Colonic mucosa (tissue), 4 donors: ENCODE data around the gene AIRE. TPM values are rescaled to one million over a fixed set of nuclear protein-coding genes. Genes with fewer than 3 reads are reported as not detected.
"Not testable (repeated sequence)": the region's sequence is repeated elsewhere in the genome, so short reads cannot be mapped to it uniquely, and the experiment has no call there.

Source experiments
- DNase-seq: peaks from one replicate; pipeline ENCODE4 v3.0.0-alpha.2; 2020
- H3K27ac ChIP-seq: fragments of 200-600 bp; one replicate; pipeline ENCODE4 v1.8.0; 2021
- H3K27me3 ChIP-seq: fragments of 200-600 bp; one replicate; pipeline ENCODE4 v1.8.0; 2021
- H3K36me3 ChIP-seq: fragments of 200-600 bp; one replicate; pipeline ENCODE4 v1.8.0; 2021
- H3K4me1 ChIP-seq: fragments of 200-600 bp; one replicate; pipeline ENCODE4 v1.8.0; 2021; ENCODE audit warnings: mild to moderate bottlenecking
- H3K4me3 ChIP-seq: fragments of 200-600 bp; one replicate; pipeline ENCODE4 v1.8.0; 2021
- H3K9ac ChIP-seq, 2 donors: one replicate each; pipeline ENCODE4 v1.7.0; 2013; ENCODE audit warnings: control low read depth in 2 of 2, low read depth in 2 of 2, low read length in 2 of 2
- H3K9me3 ChIP-seq: fragments of 200-600 bp; one replicate; pipeline ENCODE4 v1.8.0; 2021
- intact Hi-C: fragments of 100-400 bp; cut with DNase I; formaldehyde crosslinking; loops from one replicate; pipeline ENCODE4 v1.14.1; 2022
- total RNA-seq, 2 donors: library from RNA; stranded (reverse); fragmentation: NEBNext Ultra II Directional in 1 of 2; extraction: Animal tissue kit (Norgen Biotek cat#: 25700) in 1 of 2; gene quantifications; one replicate each; pipeline ENCODE4 v1.2.1, GENCODE V29; 2021
- TF ChIP-seq, protein P1 (sequence below): fragments of 200-600 bp; IDR thresholded peaks from one replicate; pipeline ENCODE4 v1.8.0; 2022; ENCODE audit warnings: antibody characterized with exemption, mild to moderate bottlenecking
- donor health status: healthy.
- donor health status: DM: no; HTN: no; CAD: no.
- donor health status: DM: no; HTN: no; CAD: no.

AIRE gene
- total RNA-seq, 2 donors from 2014 or later = 0.11 TPM; not detected in 1

DNA sequence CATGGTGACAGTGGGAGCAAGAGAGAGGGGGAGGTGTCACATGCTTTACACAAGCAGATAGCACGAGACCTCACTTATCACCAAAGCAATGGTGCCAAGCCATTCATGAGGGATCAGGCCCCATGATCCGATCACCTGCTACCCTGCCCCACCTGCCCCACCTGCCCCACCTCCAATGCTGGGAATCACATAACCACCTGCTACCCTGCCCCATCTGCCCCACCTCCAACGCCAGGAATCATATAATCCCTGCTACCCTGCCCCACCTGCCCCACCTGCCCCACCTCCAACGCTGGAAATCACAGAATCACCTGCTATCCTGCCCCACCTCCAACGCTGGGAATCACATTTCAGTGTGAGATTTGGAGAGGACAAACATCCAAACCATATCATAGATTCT lies 10.6 kb upstream of the AIRE start:
- Histone ChIP-seq H3K27ac (no peak overlapping the region), H3K4me1 (no peaks in the 10 kb centered on the region), H3K36me3 (no peaks in the 10 kb centered on the region), H3K9ac (no peak overlapping the region), H3K9me3 (no peaks in the 10 kb centered on the region), H3K4me3 (no peak overlapping the region), H3K27me3 (no peaks in the 10 kb centered on the region)
- intact Hi-C loops = no loop called here
- TF ChIP-seq, protein P1, sequence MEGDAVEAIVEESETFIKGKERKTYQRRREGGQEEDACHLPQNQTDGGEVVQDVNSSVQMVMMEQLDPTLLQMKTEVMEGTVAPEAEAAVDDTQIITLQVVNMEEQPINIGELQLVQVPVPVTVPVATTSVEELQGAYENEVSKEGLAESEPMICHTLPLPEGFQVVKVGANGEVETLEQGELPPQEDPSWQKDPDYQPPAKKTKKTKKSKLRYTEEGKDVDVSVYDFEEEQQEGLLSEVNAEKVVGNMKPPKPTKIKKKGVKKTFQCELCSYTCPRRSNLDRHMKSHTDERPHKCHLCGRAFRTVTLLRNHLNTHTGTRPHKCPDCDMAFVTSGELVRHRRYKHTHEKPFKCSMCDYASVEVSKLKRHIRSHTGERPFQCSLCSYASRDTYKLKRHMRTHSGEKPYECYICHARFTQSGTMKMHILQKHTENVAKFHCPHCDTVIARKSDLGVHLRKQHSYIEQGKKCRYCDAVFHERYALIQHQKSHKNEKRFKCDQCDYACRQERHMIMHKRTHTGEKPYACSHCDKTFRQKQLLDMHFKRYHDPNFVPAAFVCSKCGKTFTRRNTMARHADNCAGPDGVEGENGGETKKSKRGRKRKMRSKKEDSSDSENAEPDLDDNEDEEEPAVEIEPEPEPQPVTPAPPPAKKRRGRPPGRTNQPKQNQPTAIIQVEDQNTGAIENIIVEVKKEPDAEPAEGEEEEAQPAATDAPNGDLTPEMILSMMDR = no peak
- DNase-seq = peak; percentile 22

DNA sequence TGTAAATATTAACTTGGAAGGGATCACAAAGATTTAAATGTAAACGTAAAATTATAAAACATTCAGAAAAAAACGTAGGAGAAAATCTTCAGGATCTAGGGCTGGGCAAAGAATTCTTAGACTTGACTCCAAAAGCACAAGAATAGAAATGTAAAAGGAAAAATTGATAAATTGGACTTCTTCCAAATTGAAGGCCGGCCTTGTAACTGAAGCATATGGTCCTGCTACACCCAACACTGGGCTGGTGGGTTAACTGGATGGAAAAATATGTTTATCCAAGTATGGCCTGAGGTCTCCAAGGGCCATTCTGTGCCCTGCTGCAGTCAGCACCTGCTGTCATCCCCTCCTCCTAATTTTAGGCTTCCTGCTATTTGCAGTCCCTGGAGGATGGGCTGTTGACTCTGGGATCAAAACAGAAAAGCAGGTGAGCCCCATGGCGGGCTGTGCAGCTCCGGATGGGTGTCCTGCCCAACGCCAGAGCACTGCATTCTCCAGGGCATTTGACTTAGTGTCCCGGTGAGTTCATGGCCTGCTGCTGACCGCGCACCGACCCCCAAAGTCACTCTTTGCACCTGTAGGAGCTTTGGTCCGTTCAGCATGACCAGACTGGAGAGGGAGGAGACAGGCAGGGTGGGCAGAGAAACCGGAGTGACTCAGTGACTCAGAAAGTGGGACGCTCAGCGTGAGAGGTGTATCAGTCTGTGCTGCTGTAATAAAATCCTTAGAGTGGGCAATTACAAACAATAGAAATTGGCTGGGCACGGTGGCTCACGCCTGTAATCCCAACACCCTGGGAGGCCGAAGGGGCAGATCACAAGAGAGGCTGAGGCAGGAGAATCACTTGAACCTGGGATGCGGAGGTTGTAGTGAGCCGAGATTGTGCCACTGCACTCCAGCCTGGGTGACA lies 6.1 kb upstream of the AIRE start:
- Histone ChIP-seq H3K36me3 (no peaks in the 10 kb centered on the region), H3K4me3 (no peak overlapping the region), H3K27me3 (no peaks in the 10 kb centered on the region), H3K4me1 (no peaks in the 10 kb centered on the region), H3K27ac (no peak overlapping the region), H3K9ac (no peak overlapping the region), H3K9me3 (no peaks in the 10 kb centered on the region)
- no peak for DNase-seq
- intact Hi-C loops = no loop called here
- TF ChIP-seq, protein P1 = no peak

DNA sequence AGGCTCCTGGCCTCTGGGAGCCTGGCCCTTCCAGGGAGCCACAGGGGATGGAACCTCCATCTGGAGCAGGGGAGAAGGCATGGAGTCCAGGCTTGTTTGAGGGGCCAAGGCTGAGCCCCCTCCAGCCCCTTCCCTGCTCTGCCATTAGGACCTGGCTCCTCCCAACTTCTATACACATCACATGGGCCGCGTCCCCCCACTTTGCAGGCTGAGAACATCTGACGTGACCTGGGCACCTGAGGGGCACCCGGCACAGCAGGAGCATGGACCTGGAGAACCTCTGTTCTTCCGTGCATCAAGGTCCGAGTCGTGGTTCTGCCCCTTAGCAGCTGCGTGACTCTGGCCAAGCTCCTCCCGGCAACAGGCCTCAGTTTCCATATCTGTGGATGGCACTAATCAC lies 3.9 kb upstream of the AIRE start:
- DNase-seq = no peak

DNA sequence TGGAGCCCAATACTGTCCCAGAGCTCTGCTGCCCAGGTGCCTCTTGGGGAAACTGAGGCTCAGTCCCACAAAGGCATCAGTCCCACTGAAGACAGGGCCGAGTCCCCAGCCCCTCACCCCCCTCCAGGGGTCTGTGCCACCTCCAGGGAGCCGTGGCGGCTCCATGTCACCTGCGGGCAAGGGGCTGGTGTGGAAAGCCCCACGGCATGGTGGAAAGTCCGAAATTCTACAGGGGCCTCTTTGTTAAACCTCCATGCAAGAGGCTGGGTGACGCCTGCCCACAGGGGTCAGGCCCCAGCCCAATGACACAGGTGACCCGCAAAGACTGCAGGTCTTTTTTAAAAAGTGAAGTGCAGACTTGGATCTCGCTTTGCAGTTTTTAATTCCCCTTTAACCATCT lies 3.3 kb upstream of the AIRE start:
- H3K9me3 ChIP-seq = no peaks in the 10 kb centered on the region
- intact Hi-C loops = no loop called here

More for the DNA sequence above, 3.9 kb upstream of the AIRE start:
- Histone ChIP-seq H3K4me3 (no peak overlapping the region), H3K4me1 (no peaks in the 10 kb centered on the region), H3K9ac (no peak overlapping the region), H3K27me3 (peaks cover 12% of the 10 kb centered on the region), H3K27ac (no peak overlapping the region), H3K9me3 (no peaks in the 10 kb centered on the region), H3K36me3 (no peaks in the 10 kb centered on the region)
- TF ChIP-seq, protein P1 = no peak
- intact Hi-C loops = no loop called here

DNA sequence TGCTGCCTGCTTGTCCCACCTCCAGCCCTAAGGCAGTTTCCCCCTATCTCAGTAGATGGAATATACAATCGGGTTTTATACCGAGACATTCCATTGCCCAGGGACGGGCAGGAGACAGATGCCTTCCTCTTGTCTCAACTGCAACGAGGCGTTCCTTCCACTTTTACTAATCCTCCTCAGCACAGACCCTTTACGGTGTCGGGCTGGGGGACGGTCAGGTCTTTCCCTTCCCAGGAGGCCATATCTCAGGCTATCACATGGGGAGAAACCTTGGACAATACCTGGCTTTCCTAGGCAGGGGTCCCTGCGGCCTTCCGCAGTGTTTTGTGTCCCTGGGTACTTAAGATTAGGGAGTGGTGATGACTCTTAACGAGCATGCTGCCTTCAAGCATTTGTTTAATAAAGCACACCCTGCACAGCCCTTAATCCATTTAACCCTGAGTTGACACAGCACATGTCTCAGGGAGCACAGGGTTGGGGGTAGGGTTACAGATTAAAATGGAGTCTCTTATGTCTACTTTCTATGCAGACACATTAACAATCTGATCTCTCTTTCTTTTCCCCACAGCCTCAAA lies 2.4 kb upstream of the AIRE start:
- H3K27ac ChIP-seq, DNase-seq, H3K9ac ChIP-seq, H3K36me3 ChIP-seq, H3K9me3 ChIP-seq, H3K4me1 ChIP-seq, intact Hi-C loops, H3K4me3 ChIP-seq: not testable (repeated sequence)
- H3K27me3 ChIP-seq = peaks cover 12% of the 10 kb centered on the region

More for the DNA sequence above, 3.3 kb upstream of the AIRE start:
- H3K36me3 ChIP-seq = no peaks in the 10 kb centered on the region
- H3K9ac ChIP-seq = no peak overlapping the region
- DNase-seq = no peak
- TF ChIP-seq, protein P1 = no peak
- H3K4me3 ChIP-seq = no peak overlapping the region
- no peaks in the 10 kb centered on the region for H3K4me1 ChIP-seq
- no peak overlapping the region for H3K27ac ChIP-seq
- peaks cover 12% of the 10 kb centered on the region for H3K27me3 ChIP-seq

DNA sequence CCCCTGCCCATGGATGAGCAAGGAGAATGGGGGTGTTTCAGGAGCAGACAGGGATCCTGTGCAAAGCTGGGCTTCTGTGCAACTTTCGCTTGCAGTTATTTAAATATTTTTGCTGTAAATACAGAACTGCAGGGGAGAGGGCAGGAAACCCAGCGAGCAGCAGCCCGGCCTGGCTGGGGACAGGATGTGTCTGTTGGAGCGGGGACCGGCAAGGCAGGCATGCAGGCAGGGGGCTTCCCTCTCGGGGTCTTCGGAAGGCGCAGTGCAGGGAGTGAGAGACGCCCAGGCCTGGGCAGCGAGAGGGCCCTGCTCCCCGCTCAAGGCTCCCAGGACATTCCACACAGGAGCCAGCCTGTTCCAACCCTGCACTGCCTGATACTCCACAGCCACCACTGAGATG lies 1.7 kb upstream of the AIRE start:
- DNase-seq = no peak

More for the DNA sequence above, 1.7 kb upstream of the AIRE start:
- TF ChIP-seq, protein P1 = no peak
- Histone ChIP-seq H3K4me1 (no peaks in the 10 kb centered on the region), H3K4me3 (no peak overlapping the region), H3K27me3 (peaks cover 12% of the 10 kb centered on the region), H3K9ac (no peak overlapping the region), H3K36me3 (no peaks in the 10 kb centered on the region), H3K9me3 (no peaks in the 10 kb centered on the region), H3K27ac (no peak overlapping the region)
- intact Hi-C loops = no loop called here
